CD8-positive, alpha-beta memory T cell (primary cell): ENCODE results near the gene VAMP1. TPM values are rescaled to one million over a fixed set of nuclear protein-coding genes. Genes with fewer than 3 reads are reported as not detected.

Source experiments
- CTCF ChIA-PET: fragments of 350-600 bp; sonication (Branson Sonifier 250); formaldehyde crosslinking; loops from one replicate; lab custom pipeline; 2021; ENCODE audit warnings: antibody characterized with exemption; lab: Charles Lee
- POLR2A ChIA-PET: fragments of 350-600 bp; sonication (Branson Sonifier 250); formaldehyde crosslinking; loops from one replicate; lab custom pipeline; 2021; ENCODE audit warnings: antibody characterized with exemption; lab: Charles Lee
- DNase-seq, 5 donors: peaks; one replicate each; pipeline versions ENCODE4 v3.0.0 to v3.0.0-alpha.2; 2020 to 2022; ENCODE audit warnings: mixed read lengths in 1 of 5
- H3K27ac ChIP-seq: one replicate; pipeline ENCODE4 v1.7.0; 2013; ENCODE audit warnings: low read depth, mild to moderate bottlenecking, low read length, moderate library complexity
- H3K27me3 ChIP-seq: 2 replicates; pipeline ENCODE4 v1.7.0; 2013; ENCODE audit warnings: low read length, mild to moderate bottlenecking; ENCODE audit not compliant: insufficient read depth, poor library complexity, severe bottlenecking
- H3K36me3 ChIP-seq: 2 replicates; pipeline ENCODE4 v1.7.0; 2013; ENCODE audit warnings: mild to moderate bottlenecking, low read length, moderate library complexity; ENCODE audit not compliant: insufficient read depth
- H3K4me1 ChIP-seq: 2 replicates; pipeline ENCODE4 v1.7.0; 2013; ENCODE audit warnings: mild to moderate bottlenecking, low read length, moderate library complexity; ENCODE audit not compliant: insufficient read depth
- H3K4me3 ChIP-seq: 2 replicates; pipeline ENCODE4 v1.7.0; 2013; ENCODE audit warnings: mild to moderate bottlenecking, low read length
- H3K9me3 ChIP-seq: 2 replicates; pipeline ENCODE4 v1.7.0; 2013; ENCODE audit warnings: mild to moderate bottlenecking, low read length
- H3K27ac Mint-ChIP-seq, 8 donors: one replicate each; pipeline ENCODE4 v1.8.0; 2020 to 2021; ENCODE audit warnings: mixed read lengths in 8 of 8, mild to moderate bottlenecking in 6 of 8, inconsistent platforms in 3 of 8, moderate library complexity in 3 of 8
- H3K27me3 Mint-ChIP-seq, 2 donors: one replicate each; pipeline ENCODE4 v1.8.0; 2020 to 2021; ENCODE audit warnings: mixed read lengths in 2 of 2, mild to moderate bottlenecking in 1 of 2, moderate library complexity in 1 of 2
- H3K36me3 Mint-ChIP-seq, 3 donors: one replicate each; pipeline ENCODE4 v1.8.0; 2020 to 2021; ENCODE audit warnings: mixed read lengths in 3 of 3, inconsistent platforms in 1 of 3, mild to moderate bottlenecking in 1 of 3
- H3K4me1 Mint-ChIP-seq, 3 donors: one replicate each; pipeline ENCODE4 v1.8.0; 2020 to 2021; ENCODE audit warnings: mixed read lengths in 3 of 3, inconsistent platforms in 1 of 3, mild to moderate bottlenecking in 1 of 3
- H3K4me3 Mint-ChIP-seq, 7 donors: one replicate each; pipeline ENCODE4 v1.8.0; 2020 to 2021; ENCODE audit warnings: mixed read lengths in 7 of 7, mild to moderate bottlenecking in 6 of 7, moderate library complexity in 4 of 7, inconsistent platforms in 2 of 7
- H3K9me3 Mint-ChIP-seq, 5 donors: one replicate each; pipeline ENCODE4 v1.8.0; 2020 to 2022; ENCODE audit warnings: mixed read lengths in 5 of 5, mild to moderate bottlenecking in 3 of 5, moderate library complexity in 2 of 5, inconsistent platforms in 1 of 5
- polyA plus RNA-seq: library from polyadenylated mRNA; unstranded; fragments of 300-500 nt; fragmentation: Illumina TruSeq; gene quantifications from one replicate; pipeline ENCODE4 v1.2.3, GENCODE V29; 2021
- total RNA-seq, 2 experiments: library from RNA; stranded (reverse); gene quantifications; one replicate each; pipeline ENCODE4 v1.2.3, GENCODE V29; 2021

Gene VAMP1
- total and polyA plus RNA-seq, 3 experiments from 2014 or later, result 10.0 to 29.6 (median 26.7) TPM

GRCh38 chr12:6457220-6457945 lies 13.1 kb downstream of the VAMP1 start:
- Histone ChIP-seq H3K4me1 (peaks cover 69% of the 10 kb centered on the region), H3K27me3 (no peaks in the 10 kb centered on the region), H3K4me3 (no peak overlapping the region), H3K9me3 (no peaks in the 10 kb centered on the region), H3K27ac (no peak overlapping the region), H3K36me3 (peaks cover 38% of the 10 kb centered on the region)
- peaks cover 68 to 81% (median 76%) of the 10 kb centered on the region in 3 donors for H3K4me1 Mint-ChIP-seq
- H3K27me3 Mint-ChIP-seq, result peaks cover 0 to 2% of the 10 kb centered on the region in 2 donors
- peak overlapping the region in 2 of 7 donors; percentile 23 to 61 for H3K4me3 Mint-ChIP-seq
- ChIA-PET CTCF (interaction anchor here (1.0 to 10.1 kb wide), 6 partner anchors 8 to 83 kb away, joined by 4 to 179 read pairs (median 8); partner anchors contain the start of genes CD27, TAPBPL and VAMP1), POLR2A (interaction anchor here (1.0 to 1.7 kb wide), 5 partner anchors 8 to 33 kb away, joined by 3 to 6 read pairs (median 3); no protein-coding TSS in a partner anchor)
- peaks cover 18 to 86% (median 38%) of the 10 kb centered on the region in 3 donors for H3K36me3 Mint-ChIP-seq
- DNase-seq, result no peak
- H3K9me3 Mint-ChIP-seq, result no peaks in the 10 kb centered on the region
- H3K27ac Mint-ChIP-seq, result peak overlapping the region; percentile 21 to 95 (median 68)

GRCh38 chr12:6452944-6453630 lies 17.4 kb downstream of the VAMP1 start:
- H3K36me3 Mint-ChIP-seq, result peaks cover 3 to 74% (median 20%) of the 10 kb centered on the region in 3 donors
- ChIA-PET CTCF (interaction anchor here (0.9 to 14.0 kb wide), 6 partner anchors 9 to 85 kb away, joined by 3 to 179 read pairs (median 6); partner anchors contain the start of gene VAMP1), POLR2A (interaction anchor here (0.7 to 8.1 kb wide), 6 partner anchors 9 to 376 kb away, joined by 4 to 109 read pairs (median 6); partner anchors contain the start of gene VAMP1)
- H3K27me3 Mint-ChIP-seq, result no peaks in the 10 kb centered on the region
- Histone ChIP-seq H3K9me3 (no peaks in the 10 kb centered on the region), H3K4me1 (peaks cover 55% of the 10 kb centered on the region), H3K36me3 (peaks cover 29% of the 10 kb centered on the region), H3K4me3 (peak overlapping the region; percentile 96), H3K27me3 (no peaks in the 10 kb centered on the region), H3K27ac (peak overlapping the region; percentile 93)
- H3K4me3 Mint-ChIP-seq, result peak overlapping the region; percentile 94 to 100 (median 99)
- DNase-seq, result peak in 1 of 5 donors; percentile 32
- peaks cover 64 to 76% (median 72%) of the 10 kb centered on the region in 3 donors for H3K4me1 Mint-ChIP-seq
- H3K27ac Mint-ChIP-seq, result peak overlapping the region; percentile 91 to 100 (median 98)
- no peaks in the 10 kb centered on the region for H3K9me3 Mint-ChIP-seq

GRCh38 chr12:6452245-6452943 lies 18.1 kb downstream of the VAMP1 start:
- ChIA-PET POLR2A (interaction anchor here (0.9 to 8.1 kb wide), 13 partner anchors 9 to 118 kb away, joined by 3 to 109 read pairs (median 5); partner anchors contain the start of genes MRPL51 and VAMP1), CTCF (interaction anchor here (0.9 to 14.0 kb wide), 7 partner anchors 9 to 117 kb away, joined by 3 to 179 read pairs (median 5); partner anchors contain the start of gene VAMP1)
- H3K27me3 Mint-ChIP-seq, result no peaks in the 10 kb centered on the region
- no peaks in the 10 kb centered on the region for H3K9me3 Mint-ChIP-seq
- Histone ChIP-seq H3K9me3 (no peaks in the 10 kb centered on the region), H3K27ac (peak overlapping the region; percentile 93), H3K27me3 (no peaks in the 10 kb centered on the region), H3K36me3 (peaks cover 24% of the 10 kb centered on the region), H3K4me1 (peaks cover 61% of the 10 kb centered on the region), H3K4me3 (peak overlapping the region; percentile 96)
- peak overlapping the region; percentile 91 to 100 (median 98) for H3K27ac Mint-ChIP-seq
- peaks cover 3 to 74% (median 26%) of the 10 kb centered on the region in 3 donors for H3K36me3 Mint-ChIP-seq
- no peak for DNase-seq
- H3K4me1 Mint-ChIP-seq, result peaks cover 70 to 79% (median 75%) of the 10 kb centered on the region in 3 donors
- H3K4me3 Mint-ChIP-seq, result peak overlapping the region; percentile 94 to 100 (median 99)

- Histone ChIP-seq H3K27me3 (no peaks in the 10 kb centered on the region), H3K4me1 (peaks cover 59% of the 10 kb centered on the region), H3K27ac (peak within 1 kb of the TSS; percentile 93), H3K36me3 (peaks cover 23% of the 10 kb centered on the region), H3K4me3 (peak within 1 kb of the TSS; percentile 96), H3K9me3 (no peaks in the 10 kb centered on the region)
- ChIA-PET POLR2A (interaction anchor here (1.0 to 8.1 kb wide), 12 partner anchors 8 to 117 kb away, joined by 3 to 109 read pairs (median 6); partner anchors contain the start of genes GAPDH, MRPL51 and VAMP1), CTCF (interaction anchor here (0.6 to 14.0 kb wide), 9 partner anchors 10 to 116 kb away, joined by 3 to 179 read pairs (median 5); partner anchors contain the start of gene VAMP1)
- peak; percentile 77 to 90 (median 86) for DNase-seq
- Mint-ChIP-seq H3K4me3 (peak within 1 kb of the TSS; percentile 94 to 100 (median 99)), H3K27me3 (no peaks in the 10 kb centered on the region), H3K4me1 (peaks cover 71 to 82% (median 76%) of the 10 kb centered on the region in 3 donors), H3K36me3 (peaks cover 3 to 74% (median 27%) of the 10 kb centered on the region in 3 donors), H3K27ac (peak within 1 kb of the TSS; percentile 91 to 100 (median 98)), H3K9me3 (no peaks in the 10 kb centered on the region)
Observed at GRCh38 chr12:6451348-6452244, 18.9 kb downstream of the VAMP1 start, which contains the start of gene TAPBPL. TAPBPL (plus strand) TSS chr12:6452042; CDS start chr12:6452249, 207 bp downstream.

- Mint-ChIP-seq H3K36me3 (peaks cover under 1 to 76% (median 24%) of the 10 kb centered on the region in 3 donors), H3K27me3 (no peaks in the 10 kb centered on the region), H3K27ac (peak overlapping the region; percentile 91 to 100 (median 98)), H3K9me3 (no peaks in the 10 kb centered on the region), H3K4me3 (peak overlapping the region; percentile 94 to 100 (median 99)), H3K4me1 (peaks cover 71 to 85% (median 74%) of the 10 kb centered on the region in 3 donors)
- ChIA-PET POLR2A (interaction anchor here (1.2 to 8.1 kb wide), 10 partner anchors 8 to 117 kb away, joined by 3 to 109 read pairs (median 6); partner anchors contain the start of genes GAPDH, MRPL51 and VAMP1), CTCF (interaction anchor here (0.6 to 14.0 kb wide), 9 partner anchors 11 to 149 kb away, joined by 3 to 179 read pairs (median 4); partner anchors contain the start of gene VAMP1)
- no peaks in the 10 kb centered on the region for H3K27me3 ChIP-seq
- no peaks in the 10 kb centered on the region for H3K9me3 ChIP-seq
- DNase-seq, result no peak
- peaks cover 23% of the 10 kb centered on the region for H3K36me3 ChIP-seq
- peak overlapping the region; percentile 96 for H3K4me3 ChIP-seq
- peak overlapping the region; percentile 93 for H3K27ac ChIP-seq
- peaks cover 59% of the 10 kb centered on the region for H3K4me1 ChIP-seq
Observed at GRCh38 chr12:6450869-6451347, 19.6 kb downstream of the VAMP1 start.

GRCh38 chr12:6450091-6450868 lies 20.2 kb downstream of the VAMP1 start:
- DNase-seq, result no peak
- H3K27ac Mint-ChIP-seq, result peak overlapping the region; percentile 91 to 100 (median 98)
- peak overlapping the region; percentile 96 for H3K4me3 ChIP-seq
- ChIA-PET CTCF (interaction anchor here (0.6 to 14.0 kb wide), 6 partner anchors 11 to 150 kb away, joined by 3 to 179 read pairs (median 5); partner anchors contain the start of gene VAMP1), POLR2A (interaction anchor here (1.6 to 8.1 kb wide), 5 partner anchors 12 to 85 kb away, joined by 5 to 109 read pairs (median 9); partner anchors contain the start of genes GAPDH, MRPL51 and VAMP1)
- H3K4me3 Mint-ChIP-seq, result peak overlapping the region; percentile 72 to 100 (median 97)
- H3K36me3 Mint-ChIP-seq, result peaks cover 0 to 79% (median 25%) of the 10 kb centered on the region in 3 donors
- H3K9me3 ChIP-seq, result no peaks in the 10 kb centered on the region
- peaks cover 22% of the 10 kb centered on the region for H3K36me3 ChIP-seq
- no peaks in the 10 kb centered on the region for H3K27me3 ChIP-seq
- no peaks in the 10 kb centered on the region for H3K9me3 Mint-ChIP-seq
- peaks cover 59% of the 10 kb centered on the region for H3K4me1 ChIP-seq
- peaks cover 70 to 86% (median 76%) of the 10 kb centered on the region in 3 donors for H3K4me1 Mint-ChIP-seq
- H3K27ac ChIP-seq, result peak overlapping the region; percentile 93
- H3K27me3 Mint-ChIP-seq, result no peaks in the 10 kb centered on the region
